Progenitor cell of endocrine pancreas (in vitro differentiated cells): Measurements from ENCODE around the gene CIB2. TPM values are rescaled to one million over a fixed set of nuclear protein-coding genes. Genes with fewer than 3 reads are reported as not detected.

ENCODE experiments used
- DNase-seq: peaks from one replicate; pipeline ENCODE4 v3.0.0; 2021; ENCODE audit warnings: low spot score; ENCODE audit not compliant: unreplicated experiment
- H3K27ac Mint-ChIP-seq: 2 replicates; pipeline ENCODE4 v1.8.0; 2021; ENCODE audit warnings: mild to moderate bottlenecking, moderate library complexity, mixed read lengths
- H3K27me3 Mint-ChIP-seq: 2 replicates; pipeline ENCODE4 v1.8.0; 2021; ENCODE audit warnings: mixed read lengths
- H3K36me3 Mint-ChIP-seq: 2 replicates; pipeline ENCODE4 v1.8.0; 2022; ENCODE audit warnings: mixed read lengths; ENCODE audit not compliant: insufficient read depth
- H3K4me1 Mint-ChIP-seq: 2 replicates; pipeline ENCODE4 v1.8.0; 2021; ENCODE audit warnings: low read depth, mixed read lengths
- H3K4me3 Mint-ChIP-seq: 2 replicates; pipeline ENCODE4 v1.8.0; 2021; ENCODE audit warnings: low read depth, mild to moderate bottlenecking, moderate library complexity, mixed read lengths
- H3K9me3 Mint-ChIP-seq: 2 replicates; pipeline ENCODE4 v1.8.0; 2021; ENCODE audit warnings: low read depth, mixed read lengths
- total RNA-seq: library from RNA; stranded (reverse); gene quantifications from 2 replicates; pipeline ENCODE4 v1.2.1, GENCODE V29; 2021
- TF ChIP-seq, protein P1 (sequence below): fragments of 200-600 bp; sonication (generic); IDR thresholded peaks from one replicate; pipeline ENCODE4 v1.5.0; 2021; ENCODE audit warnings: antibody characterized with exemption, mild to moderate bottlenecking; ENCODE audit not compliant: unreplicated experiment

CIB2 gene
- total RNA-seq, 1 donor from 2014 or later = 44.9 TPM

DNA sequence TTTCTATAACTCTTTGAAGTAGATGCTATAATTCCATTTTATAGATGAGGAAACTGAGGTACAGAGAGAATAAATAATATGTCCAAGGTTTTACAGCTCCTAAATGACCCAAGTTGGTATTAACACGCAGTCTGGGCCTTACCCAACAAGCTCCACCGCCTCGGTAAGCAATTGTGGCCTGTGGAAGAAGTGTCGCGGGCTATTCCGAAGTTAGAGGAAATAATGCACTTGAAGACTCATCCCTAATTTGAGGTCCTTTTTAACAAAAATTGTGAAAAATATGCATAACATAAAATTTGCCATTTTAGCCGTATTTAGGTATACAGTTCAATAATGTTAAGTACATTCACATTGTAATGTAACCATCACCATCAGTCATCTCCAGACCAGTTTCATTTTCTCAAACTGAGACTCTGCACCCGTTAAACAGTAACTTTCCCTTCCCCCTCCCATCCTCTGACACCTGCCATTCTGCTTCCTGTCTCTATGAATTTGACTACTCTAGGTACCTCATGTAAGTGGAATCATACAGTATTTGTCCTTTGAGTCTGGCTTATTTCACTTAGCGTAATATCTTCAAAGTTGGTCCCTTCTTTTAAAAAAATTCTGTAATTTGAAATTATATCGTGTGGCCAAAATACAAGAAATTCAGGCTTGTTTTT is 36.1 kb upstream of the CIB2 start:
- H3K4me1 Mint-ChIP-seq = no peaks in the 10 kb centered on the region
- peaks cover 28% of the 10 kb centered on the region for H3K36me3 Mint-ChIP-seq
- no peak overlapping the region for H3K27ac Mint-ChIP-seq

DNA sequence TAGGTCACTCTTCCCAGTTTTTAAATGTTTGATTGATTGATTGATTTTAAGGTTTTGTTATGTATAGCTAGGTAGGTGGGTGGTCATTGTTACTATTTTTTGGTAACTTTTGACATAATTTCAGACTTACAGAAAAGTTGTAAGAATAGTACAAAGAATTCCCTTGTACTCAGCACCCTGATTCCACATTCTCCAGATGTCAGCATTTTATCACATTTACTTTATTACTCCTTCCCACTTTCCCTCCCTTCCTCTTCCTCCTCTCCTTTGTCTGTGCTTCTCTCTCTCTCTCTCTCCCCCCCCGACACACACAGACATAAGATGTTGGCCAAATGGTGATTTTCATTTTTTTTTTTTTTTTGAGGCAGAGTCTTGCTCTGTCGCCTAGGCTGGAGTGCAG is 32.8 kb upstream of the CIB2 start:
- H3K36me3 Mint-ChIP-seq = peaks cover 22% of the 10 kb centered on the region
- TF ChIP-seq, protein P1, sequence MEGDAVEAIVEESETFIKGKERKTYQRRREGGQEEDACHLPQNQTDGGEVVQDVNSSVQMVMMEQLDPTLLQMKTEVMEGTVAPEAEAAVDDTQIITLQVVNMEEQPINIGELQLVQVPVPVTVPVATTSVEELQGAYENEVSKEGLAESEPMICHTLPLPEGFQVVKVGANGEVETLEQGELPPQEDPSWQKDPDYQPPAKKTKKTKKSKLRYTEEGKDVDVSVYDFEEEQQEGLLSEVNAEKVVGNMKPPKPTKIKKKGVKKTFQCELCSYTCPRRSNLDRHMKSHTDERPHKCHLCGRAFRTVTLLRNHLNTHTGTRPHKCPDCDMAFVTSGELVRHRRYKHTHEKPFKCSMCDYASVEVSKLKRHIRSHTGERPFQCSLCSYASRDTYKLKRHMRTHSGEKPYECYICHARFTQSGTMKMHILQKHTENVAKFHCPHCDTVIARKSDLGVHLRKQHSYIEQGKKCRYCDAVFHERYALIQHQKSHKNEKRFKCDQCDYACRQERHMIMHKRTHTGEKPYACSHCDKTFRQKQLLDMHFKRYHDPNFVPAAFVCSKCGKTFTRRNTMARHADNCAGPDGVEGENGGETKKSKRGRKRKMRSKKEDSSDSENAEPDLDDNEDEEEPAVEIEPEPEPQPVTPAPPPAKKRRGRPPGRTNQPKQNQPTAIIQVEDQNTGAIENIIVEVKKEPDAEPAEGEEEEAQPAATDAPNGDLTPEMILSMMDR = no peak
- no peak overlapping the region for H3K27ac Mint-ChIP-seq
- H3K4me3 Mint-ChIP-seq = no peak overlapping the region
- no peaks in the 10 kb centered on the region for H3K9me3 Mint-ChIP-seq
- no peak for DNase-seq
- no peaks in the 10 kb centered on the region for H3K4me1 Mint-ChIP-seq
- no peaks in the 10 kb centered on the region for H3K27me3 Mint-ChIP-seq

More for the DNA sequence above, 36.1 kb upstream of the CIB2 start:
- Mint-ChIP-seq H3K27me3 (no peaks in the 10 kb centered on the region), H3K9me3 (no peaks in the 10 kb centered on the region), H3K4me3 (no peak overlapping the region)
- no peak for DNase-seq
- TF ChIP-seq, protein P1 = no peak

DNA sequence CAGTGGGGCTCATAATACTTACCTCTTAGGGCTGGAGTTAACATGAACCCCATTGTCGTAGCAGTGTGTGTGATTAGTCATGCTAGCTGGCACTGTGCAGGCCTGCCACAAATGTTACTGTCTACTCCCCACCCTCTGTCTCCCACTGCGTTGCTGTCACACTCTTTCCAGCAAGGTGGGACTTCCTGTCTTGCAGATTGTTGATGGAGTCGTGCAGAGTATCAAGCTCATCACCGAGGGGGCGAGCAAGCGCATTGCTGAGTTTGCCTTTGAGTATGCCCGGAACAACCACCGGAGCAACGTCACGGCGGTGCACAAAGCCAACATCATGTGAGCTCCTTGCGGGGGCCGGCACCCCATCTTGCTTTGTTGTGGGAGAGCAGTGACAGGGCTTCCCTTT is 30.8 kb upstream of the CIB2 start:
- Mint-ChIP-seq H3K4me1 (no peaks in the 10 kb centered on the region), H3K36me3 (peaks cover 15% of the 10 kb centered on the region), H3K9me3 (no peaks in the 10 kb centered on the region), H3K27ac (no peak overlapping the region), H3K27me3 (no peaks in the 10 kb centered on the region), H3K4me3 (no peak overlapping the region)
- TF ChIP-seq, protein P1 = no peak
- no peak for DNase-seq

DNA sequence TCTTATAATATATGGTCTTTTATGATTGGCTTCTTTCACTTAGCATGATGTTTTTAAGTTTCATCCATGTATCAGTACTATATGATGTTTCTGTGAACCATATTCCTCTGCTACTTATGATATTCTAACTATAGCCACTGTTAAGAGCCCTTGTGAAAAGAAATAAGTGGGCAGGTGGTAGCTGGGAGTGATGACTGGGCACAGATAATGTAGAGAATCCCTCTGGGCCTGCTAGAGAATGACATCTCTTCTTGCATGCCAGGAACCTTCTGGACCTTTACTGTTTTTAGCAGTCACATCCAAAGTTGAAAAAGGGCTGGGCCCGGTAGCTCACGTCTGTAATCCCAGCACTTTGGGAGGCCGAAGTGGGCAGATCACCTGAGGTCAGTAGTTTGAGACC is 28.1 kb upstream of the CIB2 start:
- H3K36me3 Mint-ChIP-seq = peaks cover 8% of the 10 kb centered on the region
- no peak overlapping the region for H3K4me3 Mint-ChIP-seq
- TF ChIP-seq, protein P1 = no peak
- no peaks in the 10 kb centered on the region for H3K4me1 Mint-ChIP-seq
- H3K9me3 Mint-ChIP-seq = no peaks in the 10 kb centered on the region
- H3K27me3 Mint-ChIP-seq = no peaks in the 10 kb centered on the region
- DNase-seq = no peak
- no peak overlapping the region for H3K27ac Mint-ChIP-seq

DNA sequence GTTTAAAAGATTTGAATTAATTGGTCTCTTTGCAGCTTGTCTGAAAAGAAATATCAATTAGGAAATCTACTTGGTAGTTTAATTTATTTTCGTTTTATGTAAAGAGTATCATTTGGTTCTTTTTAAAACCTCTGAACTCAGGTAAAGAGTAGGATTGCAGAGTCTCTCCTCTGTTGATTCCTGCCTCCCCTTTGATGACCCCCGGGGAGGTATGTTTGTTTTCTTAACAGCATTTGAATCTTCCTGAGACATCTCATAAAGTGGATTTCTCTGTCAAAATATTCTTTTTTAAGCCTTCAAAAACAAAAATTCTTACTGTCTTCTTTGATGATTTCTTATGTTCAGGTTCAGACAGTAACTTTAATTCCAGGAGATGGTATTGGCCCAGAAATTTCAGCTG is 26.0 kb upstream of the CIB2 start:
- DNase-seq = no peak
- peaks cover 4% of the 10 kb centered on the region for H3K36me3 Mint-ChIP-seq
- no peak overlapping the region for H3K27ac Mint-ChIP-seq
- no peaks in the 10 kb centered on the region for H3K27me3 Mint-ChIP-seq
- no peaks in the 10 kb centered on the region for H3K9me3 Mint-ChIP-seq
- no peaks in the 10 kb centered on the region for H3K4me1 Mint-ChIP-seq
- no peak overlapping the region for H3K4me3 Mint-ChIP-seq
- TF ChIP-seq, protein P1 = no peak
